ENCODE measurements around the gene FAP. TPM values are rescaled to one million over a fixed set of nuclear protein-coding genes. Genes with fewer than 3 reads are reported as not detected.

The FAP gene
- total RNA-seq, 1 donor from 2014 or later: not detected

DNA sequence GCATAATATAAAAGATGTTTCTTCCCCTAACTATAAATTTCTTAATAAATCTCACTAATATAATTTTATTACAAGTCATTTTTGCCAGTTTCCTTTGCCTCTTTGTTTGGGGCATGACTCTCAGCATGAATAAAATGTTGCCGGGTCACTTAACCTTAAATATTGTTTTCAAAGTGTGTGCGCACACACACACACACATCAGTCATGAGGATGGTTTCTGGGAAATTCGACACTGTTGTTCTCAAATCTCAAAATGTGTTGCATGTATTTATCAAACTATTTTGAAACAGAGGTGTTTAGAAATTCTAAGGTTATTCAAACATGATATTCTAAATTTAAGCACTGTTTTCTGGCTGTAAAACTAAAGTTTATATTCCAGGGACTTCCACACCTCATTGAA, 31.5 kb downstream of the FAP start:
- no peaks in the 10 kb centered on the region for H3K9me3 Mint-ChIP-seq (ENCODE audit: low read depth)
- no peaks in the 10 kb centered on the region for H3K27me3 Mint-ChIP-seq

DNA sequence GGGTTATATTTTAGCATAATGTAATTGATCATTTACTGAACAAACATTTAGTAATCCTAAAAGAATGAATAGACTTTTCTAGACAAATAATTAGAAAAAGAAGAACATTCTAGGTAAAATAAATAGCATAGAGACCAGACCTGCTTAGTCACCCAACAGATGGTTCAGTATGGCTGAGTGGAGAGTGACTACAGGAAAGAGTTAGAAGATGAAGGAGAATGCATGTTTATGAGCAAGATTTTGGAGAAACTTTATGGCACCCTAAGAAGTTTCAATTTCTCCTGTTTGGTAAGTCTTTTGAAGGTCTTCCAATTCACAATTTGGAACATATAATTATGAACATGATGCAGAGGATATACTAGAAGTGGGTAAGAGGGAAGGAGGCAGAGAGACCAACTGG, 32.9 kb downstream of the FAP start:
- TF ChIP-seq, protein P1, sequence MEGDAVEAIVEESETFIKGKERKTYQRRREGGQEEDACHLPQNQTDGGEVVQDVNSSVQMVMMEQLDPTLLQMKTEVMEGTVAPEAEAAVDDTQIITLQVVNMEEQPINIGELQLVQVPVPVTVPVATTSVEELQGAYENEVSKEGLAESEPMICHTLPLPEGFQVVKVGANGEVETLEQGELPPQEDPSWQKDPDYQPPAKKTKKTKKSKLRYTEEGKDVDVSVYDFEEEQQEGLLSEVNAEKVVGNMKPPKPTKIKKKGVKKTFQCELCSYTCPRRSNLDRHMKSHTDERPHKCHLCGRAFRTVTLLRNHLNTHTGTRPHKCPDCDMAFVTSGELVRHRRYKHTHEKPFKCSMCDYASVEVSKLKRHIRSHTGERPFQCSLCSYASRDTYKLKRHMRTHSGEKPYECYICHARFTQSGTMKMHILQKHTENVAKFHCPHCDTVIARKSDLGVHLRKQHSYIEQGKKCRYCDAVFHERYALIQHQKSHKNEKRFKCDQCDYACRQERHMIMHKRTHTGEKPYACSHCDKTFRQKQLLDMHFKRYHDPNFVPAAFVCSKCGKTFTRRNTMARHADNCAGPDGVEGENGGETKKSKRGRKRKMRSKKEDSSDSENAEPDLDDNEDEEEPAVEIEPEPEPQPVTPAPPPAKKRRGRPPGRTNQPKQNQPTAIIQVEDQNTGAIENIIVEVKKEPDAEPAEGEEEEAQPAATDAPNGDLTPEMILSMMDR (IDR thresholded peaks at IDR 0.05; ENCODE audit: unreplicated experiment): no peak

More for the DNA sequence above, 31.5 kb downstream of the FAP start:
- Mint-ChIP-seq H3K27ac (no peak overlapping the region), H3K36me3 (ENCODE audit: insufficient read depth) (no peaks in the 10 kb centered on the region), H3K4me1 (ENCODE audit: low read depth) (no peaks in the 10 kb centered on the region), H3K4me3 (ENCODE audit: low read depth) (no peak overlapping the region)
- TF ChIP-seq, protein P1 (IDR thresholded peaks at IDR 0.05; ENCODE audit: unreplicated experiment): no peak
- DNase-seq (ENCODE audit: low spot score, unreplicated experiment): no peak

DNA sequence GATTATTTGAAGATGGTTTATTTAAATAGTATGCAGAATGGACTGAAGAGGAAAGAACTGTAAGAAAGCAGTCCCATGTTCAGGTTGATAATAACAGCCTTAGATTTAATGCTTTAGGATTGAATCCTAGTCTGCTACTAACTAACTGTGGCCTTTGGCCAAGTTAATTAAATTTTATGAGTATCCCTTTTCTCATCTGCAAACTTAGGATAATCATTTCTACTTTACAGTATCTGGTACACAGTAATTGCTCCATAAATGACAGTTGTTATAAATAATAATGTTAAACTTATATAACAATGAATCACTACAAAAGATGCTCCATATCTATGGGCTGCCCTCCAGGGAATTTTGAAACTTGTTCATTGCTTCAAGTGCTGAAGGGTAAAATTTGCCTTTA, 41.0 kb downstream of the FAP start:
- H3K27me3 Mint-ChIP-seq: peaks cover 4% of the 10 kb centered on the region
- no peaks in the 10 kb centered on the region for H3K9me3 Mint-ChIP-seq (ENCODE audit: low read depth)
- H3K4me3 Mint-ChIP-seq (ENCODE audit: low read depth): no peak overlapping the region
- H3K4me1 Mint-ChIP-seq (ENCODE audit: low read depth): no peaks in the 10 kb centered on the region
- H3K36me3 Mint-ChIP-seq (ENCODE audit: insufficient read depth): no peaks in the 10 kb centered on the region
- no peak overlapping the region for H3K27ac Mint-ChIP-seq
- DNase-seq (ENCODE audit: low spot score, unreplicated experiment): no peak
- TF ChIP-seq, protein P1 (IDR thresholded peaks at IDR 0.05; ENCODE audit: unreplicated experiment): no peak

More for the DNA sequence above, 32.9 kb downstream of the FAP start:
- H3K36me3 Mint-ChIP-seq (ENCODE audit: insufficient read depth): no peaks in the 10 kb centered on the region
- H3K27me3 Mint-ChIP-seq: no peaks in the 10 kb centered on the region
- no peaks in the 10 kb centered on the region for H3K4me1 Mint-ChIP-seq (ENCODE audit: low read depth)
- no peak overlapping the region for H3K27ac Mint-ChIP-seq
- H3K9me3 Mint-ChIP-seq (ENCODE audit: low read depth): no peaks in the 10 kb centered on the region
- no peak overlapping the region for H3K4me3 Mint-ChIP-seq (ENCODE audit: low read depth)
- no peak for DNase-seq (ENCODE audit: low spot score, unreplicated experiment)

DNA sequence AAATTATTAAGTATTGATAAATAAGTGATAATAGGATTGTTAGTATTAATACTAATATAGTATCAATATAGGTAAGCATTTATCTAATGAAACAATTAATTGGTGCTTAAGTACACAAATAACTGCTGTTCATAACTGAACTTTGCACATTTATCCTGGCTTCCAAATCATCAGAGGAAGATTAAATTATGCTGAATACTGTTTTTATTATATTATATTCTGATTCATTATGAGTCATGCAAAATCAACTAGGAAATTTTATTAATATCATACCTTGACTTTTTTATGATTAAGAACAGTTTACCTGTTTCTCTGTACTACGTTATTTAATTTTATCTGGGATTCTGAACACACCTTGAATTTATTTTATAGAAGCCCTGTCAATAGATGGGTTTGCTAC, 42.6 kb downstream of the FAP start:
- Mint-ChIP-seq H3K36me3 (ENCODE audit: insufficient read depth) (no peaks in the 10 kb centered on the region), H3K4me3 (ENCODE audit: low read depth) (no peak overlapping the region), H3K4me1 (ENCODE audit: low read depth) (no peaks in the 10 kb centered on the region)

DNA sequence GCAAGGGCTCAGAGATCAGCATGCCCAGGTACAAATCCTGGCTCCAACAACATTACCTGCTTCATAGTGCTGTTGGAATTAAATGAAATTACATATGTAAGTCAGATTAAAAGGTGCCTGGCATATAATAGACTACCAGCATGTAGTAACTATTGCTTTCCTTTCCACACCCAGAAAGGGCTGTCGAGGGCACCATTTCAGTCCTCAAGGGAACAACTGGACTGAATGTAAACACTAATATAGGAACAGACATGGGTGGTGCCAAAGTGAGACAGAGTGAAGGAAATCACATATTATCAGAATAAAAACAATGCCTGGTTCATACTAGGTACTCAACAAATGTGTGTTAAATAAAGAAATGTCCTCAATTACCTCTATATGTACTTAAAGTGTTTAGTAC, 43.3 kb downstream of the FAP start:
- TF ChIP-seq, protein P1 (IDR thresholded peaks at IDR 0.05; ENCODE audit: unreplicated experiment): no peak
- H3K9me3 Mint-ChIP-seq (ENCODE audit: low read depth): no peaks in the 10 kb centered on the region
- peaks cover 4% of the 10 kb centered on the region for H3K27me3 Mint-ChIP-seq
- no peaks in the 10 kb centered on the region for H3K4me1 Mint-ChIP-seq (ENCODE audit: low read depth)
- H3K4me3 Mint-ChIP-seq (ENCODE audit: low read depth): no peak overlapping the region
- no peaks in the 10 kb centered on the region for H3K36me3 Mint-ChIP-seq (ENCODE audit: insufficient read depth)
- no peak overlapping the region for H3K27ac Mint-ChIP-seq
- no peak for DNase-seq (ENCODE audit: low spot score, unreplicated experiment)

More for the DNA sequence above, 42.6 kb downstream of the FAP start:
- Mint-ChIP-seq H3K27ac (no peak overlapping the region), H3K9me3 (ENCODE audit: low read depth) (no peaks in the 10 kb centered on the region), H3K27me3 (peaks cover 4% of the 10 kb centered on the region)
- TF ChIP-seq, protein P1 (IDR thresholded peaks at IDR 0.05; ENCODE audit: unreplicated experiment): no peak
- no peak for DNase-seq (ENCODE audit: low spot score, unreplicated experiment)

All from progenitor cell of endocrine pancreas (in vitro differentiated cells).